Loucy (cell line): ENCODE results near the gene PROKR2.

Experiments used
- H2AFZ ChIP-seq: fragments of 200-600 bp; sonication (generic); 2 replicates; pipeline ENCODE4 v1.6.0; 2016; ENCODE audit warnings: antibody characterized with exemption, mild to moderate bottlenecking, low read length, moderate library complexity
- H3F3A ChIP-seq: fragments of 200-600 bp; 2 replicates; pipeline ENCODE4 v1.6.0; 2016; ENCODE audit warnings: antibody characterized with exemption, low read depth, mild to moderate bottlenecking
- H3K27me3 ChIP-seq: fragments of 200-600 bp; sonication (generic); 2 replicates; pipeline ENCODE4 v1.6.1; 2014; ENCODE audit warnings: low read length, mild to moderate bottlenecking; ENCODE audit not compliant: insufficient read depth, poor library complexity, severe bottlenecking
- H3K36me3 ChIP-seq: fragments of 200-600 bp; sonication (generic); 2 replicates; pipeline ENCODE4 v1.6.1; 2016; ENCODE audit warnings: low read length; ENCODE audit not compliant: insufficient read depth
- H3K4me1 ChIP-seq: fragments of 200-600 bp; sonication (generic); 2 replicates; pipeline ENCODE4 v1.5.1; 2014; ENCODE audit warnings: low read length, mild to moderate bottlenecking; ENCODE audit not compliant: insufficient read depth, poor library complexity, severe bottlenecking
- H3K4me2 ChIP-seq: fragments of 200-600 bp; sonication (generic); 2 replicates; pipeline ENCODE4 v1.6.0; 2014; ENCODE audit warnings: antibody characterized with exemption, low read length, low read depth, mild to moderate bottlenecking; ENCODE audit not compliant: poor library complexity, severe bottlenecking
- H3K4me3 ChIP-seq: fragments of 200-600 bp; sonication (generic); 2 replicates; pipeline ENCODE4 v1.5.1; 2014; ENCODE audit warnings: low read length, mild to moderate bottlenecking, mixed read lengths; ENCODE audit not compliant: poor library complexity, severe bottlenecking
- H3K79me2 ChIP-seq: fragments of 200-600 bp; sonication (generic); 2 replicates; pipeline ENCODE4 v1.6.1; 2014; ENCODE audit warnings: low read length; ENCODE audit not compliant: insufficient read depth
- H3K9ac ChIP-seq: fragments of 200-600 bp; sonication (generic); 2 replicates; pipeline ENCODE4 v1.6.0; 2014; ENCODE audit warnings: mild to moderate bottlenecking, low read depth, low read length, moderate library complexity; ENCODE audit not compliant: poor library complexity, severe bottlenecking
- H3K9me2 ChIP-seq: fragments of 200-600 bp; sonication (generic); replicated peaks from 2 replicates; pipeline ENCODE4 v1.6.1; 2016; ENCODE audit warnings: low read depth, low read length, mixed read lengths
- H3K9me3 ChIP-seq: fragments of 200-600 bp; sonication (generic); 2 replicates; pipeline ENCODE4 v1.6.1; 2014; ENCODE audit warnings: mild to moderate bottlenecking, antibody characterized with exemption, low read length, low read depth; ENCODE audit not compliant: insufficient read depth
- H4K20me1 ChIP-seq: fragments of 200-600 bp; sonication (generic); 2 replicates; pipeline ENCODE4 v1.6.0; 2014; ENCODE audit warnings: antibody characterized with exemption, low read length, mild to moderate bottlenecking; ENCODE audit not compliant: insufficient read depth, poor library complexity, severe bottlenecking
- EZH2phosphoT487 ChIP-seq: fragments of 200-600 bp; IDR thresholded peaks from 2 replicates; pipeline ENCODE4 v1.6.1; 2018; ENCODE audit warnings: antibody characterized with exemption, mild to moderate bottlenecking, moderate library complexity, borderline replicate concordance
- TF ChIP-seq, protein P1 (sequence below): fragments of 200-600 bp; sonication (generic); conservative IDR thresholded peaks from 2 replicates; pipeline ENCODE4 v1.5.1; 2014; ENCODE audit warnings: mild to moderate bottlenecking, antibody characterized with exemption, low read length

The PROKR2 gene

DNA sequence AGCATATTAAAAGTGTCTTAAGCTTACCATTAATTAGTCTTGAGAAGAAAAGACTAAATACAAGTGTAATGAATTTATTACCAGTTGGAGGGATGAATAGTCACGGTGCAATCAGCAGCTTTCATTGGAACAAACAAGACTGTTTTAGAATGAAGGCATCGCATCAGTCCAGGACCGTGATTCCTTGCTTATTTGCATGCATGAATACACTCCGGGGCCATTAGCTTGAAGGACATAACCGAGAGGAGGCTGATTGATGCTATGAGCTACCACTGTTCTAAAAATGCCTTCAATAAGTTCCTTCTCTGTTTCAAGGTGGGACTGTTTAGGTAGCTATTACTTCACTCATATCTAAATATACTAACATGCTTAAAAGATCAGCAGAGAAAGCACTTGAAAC is 17.9 kb downstream of the PROKR2 start:
- H3K9me2 ChIP-seq = no peaks in the 10 kb centered on the region
- H2AFZ ChIP-seq = no peak overlapping the region
- no peaks in the 10 kb centered on the region for H4K20me1 ChIP-seq
- H3K27me3 ChIP-seq = no peaks in the 10 kb centered on the region
- no peak overlapping the region for H3K4me2 ChIP-seq
- H3K79me2 ChIP-seq = no peaks in the 10 kb centered on the region
- no peak overlapping the region for H3K9ac ChIP-seq
- H3K36me3 ChIP-seq = no peaks in the 10 kb centered on the region
- no peaks in the 10 kb centered on the region for H3F3A ChIP-seq
- no peaks in the 10 kb centered on the region for H3K4me1 ChIP-seq
- no peaks in the 10 kb centered on the region for H3K9me3 ChIP-seq
- TF ChIP-seq EZH2phosphoT487 = no peak
- TF ChIP-seq, protein P1, sequence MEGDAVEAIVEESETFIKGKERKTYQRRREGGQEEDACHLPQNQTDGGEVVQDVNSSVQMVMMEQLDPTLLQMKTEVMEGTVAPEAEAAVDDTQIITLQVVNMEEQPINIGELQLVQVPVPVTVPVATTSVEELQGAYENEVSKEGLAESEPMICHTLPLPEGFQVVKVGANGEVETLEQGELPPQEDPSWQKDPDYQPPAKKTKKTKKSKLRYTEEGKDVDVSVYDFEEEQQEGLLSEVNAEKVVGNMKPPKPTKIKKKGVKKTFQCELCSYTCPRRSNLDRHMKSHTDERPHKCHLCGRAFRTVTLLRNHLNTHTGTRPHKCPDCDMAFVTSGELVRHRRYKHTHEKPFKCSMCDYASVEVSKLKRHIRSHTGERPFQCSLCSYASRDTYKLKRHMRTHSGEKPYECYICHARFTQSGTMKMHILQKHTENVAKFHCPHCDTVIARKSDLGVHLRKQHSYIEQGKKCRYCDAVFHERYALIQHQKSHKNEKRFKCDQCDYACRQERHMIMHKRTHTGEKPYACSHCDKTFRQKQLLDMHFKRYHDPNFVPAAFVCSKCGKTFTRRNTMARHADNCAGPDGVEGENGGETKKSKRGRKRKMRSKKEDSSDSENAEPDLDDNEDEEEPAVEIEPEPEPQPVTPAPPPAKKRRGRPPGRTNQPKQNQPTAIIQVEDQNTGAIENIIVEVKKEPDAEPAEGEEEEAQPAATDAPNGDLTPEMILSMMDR = no peak
- no peak overlapping the region for H3K4me3 ChIP-seq

DNA sequence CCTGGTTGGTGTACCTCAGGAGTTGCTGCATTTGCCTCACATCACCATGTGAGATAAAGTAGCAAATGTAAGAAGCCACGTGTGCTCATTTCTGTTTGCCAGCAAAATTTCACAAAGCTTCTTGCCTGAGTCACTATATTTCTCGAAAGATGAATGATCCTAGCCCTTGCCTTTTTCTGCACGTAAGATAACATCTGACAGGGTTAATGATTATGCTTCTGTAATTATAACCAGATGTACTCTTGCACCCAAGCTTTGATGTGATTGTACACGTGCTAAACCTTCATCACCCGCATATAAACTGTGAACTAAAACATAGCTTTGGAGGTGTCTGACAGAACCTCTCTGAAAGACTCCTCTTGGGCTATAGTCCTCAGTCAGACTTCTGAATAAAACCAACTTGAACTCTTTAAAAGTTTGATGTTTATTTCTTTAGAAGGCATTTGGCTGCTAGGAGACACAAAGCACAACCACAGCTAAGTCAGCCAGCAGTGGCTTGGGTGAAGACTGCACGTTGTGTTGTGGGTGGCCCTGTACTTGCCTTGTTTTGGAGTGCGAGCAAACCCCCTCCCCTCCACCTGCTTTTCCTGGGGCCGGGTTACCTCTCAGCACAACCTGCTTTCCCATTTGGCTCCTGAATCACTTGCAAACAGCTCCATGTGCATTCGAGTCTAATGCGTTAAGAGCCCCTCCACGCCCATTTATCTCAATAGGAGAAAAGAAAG is 19.3 kb downstream of the PROKR2 start:
- TF ChIP-seq, protein P1 = no peak
- TF ChIP-seq EZH2phosphoT487 = no peak
- Histone ChIP-seq H3K79me2 (no peaks in the 10 kb centered on the region), H3K4me3 (no peak overlapping the region), H3K9me2 (no peaks in the 10 kb centered on the region), H3K9ac (no peak overlapping the region), H3K4me1 (no peaks in the 10 kb centered on the region), H3K27me3 (no peaks in the 10 kb centered on the region), H3K9me3 (no peaks in the 10 kb centered on the region), H4K20me1 (no peaks in the 10 kb centered on the region), H3K4me2 (no peak overlapping the region), H2AFZ (no peak overlapping the region), H3F3A (no peaks in the 10 kb centered on the region), H3K36me3 (no peaks in the 10 kb centered on the region)

- Histone ChIP-seq H3F3A (no peaks in the 10 kb centered on the region), H4K20me1 (no peaks in the 10 kb centered on the region), H3K36me3 (no peaks in the 10 kb centered on the region), H3K4me1 (no peaks in the 10 kb centered on the region), H3K4me3 (no peak overlapping the region), H3K9me2 (no peaks in the 10 kb centered on the region), H2AFZ (no peak overlapping the region), H3K27me3 (no peaks in the 10 kb centered on the region), H3K9me3 (no peaks in the 10 kb centered on the region), H3K9ac (no peak overlapping the region), H3K4me2 (no peak overlapping the region), H3K79me2 (no peaks in the 10 kb centered on the region)
- no peak for TF ChIP-seq EZH2phosphoT487
- TF ChIP-seq, protein P1 = no peak
Observed at GRCh38 chr20:5290596-5290995, 26.2 kb downstream of the PROKR2 start.
